Measurements from ENCODE around the gene SKOR2.

GRCh38 chr18:47184419-47185050 lies 66.9 kb downstream of the SKOR2 start:
- TF ChIP-seq CTCF (conservative IDR thresholded peaks at IDR 0.05 in 1 of 2, IDR thresholded peaks at IDR 0.05 in 1 of 2; ENCODE audit: low read depth in 1 of 2, low read length in 2 of 2): no peak
- TF ChIP-seq EZH2 (IDR thresholded peaks at IDR 0.05; ENCODE audit: low read length, missing control alignments): no peak

Measured in fibroblast of lung (primary cell).